Posterior vena cava (tissue), 2 donors: ENCODE results near the gene GPR161. TPM values are rescaled to one million over a fixed set of nuclear protein-coding genes. Genes with fewer than 3 reads are reported as not detected.
"Not testable (repeated sequence)": the region's sequence is repeated elsewhere in the genome, so short reads cannot be mapped to it uniquely, and the experiment has no call there.

ENCODE experiments used
- DNase-seq: peaks from one replicate; pipeline ENCODE4 v3.0.0-alpha.2; 2020; ENCODE audit warnings: low spot score
- intact Hi-C, 2 donors: fragments of 100-400 bp; cut with DNase I; formaldehyde crosslinking; loops; one replicate each; pipeline versions ENCODE4 v1.14.1 to v1.14.2; 2022 to 2023
- total RNA-seq, 2 donors: library from RNA; stranded (reverse); fragmentation: NEBNext Ultra II Directional; extraction: Animal tissue kit (Norgen Biotek cat#: 25700); gene quantifications; one replicate each; pipeline ENCODE4 v1.2.1, GENCODE V29; 2021
- donor health status: DM: yes; HTN: yes; CAD: no.
- donor health status: DM: yes; HTN: yes; CAD: no.

The GPR161 gene
- total RNA-seq, 2 donors from 2014 or later = 12.9 to 17.7 TPM

- DNase-seq, intact Hi-C loops: not testable (repeated sequence)
These were observed 18.0 kb upstream of the GPR161 start for GRCh38 chr1:168154707-168155106.

GRCh38 chr1:168151935-168152334, 15.2 kb upstream of the GPR161 start:
- intact Hi-C loops = no loop called here
- no peak for DNase-seq

- DNase-seq = no peak
- intact Hi-C loops = no loop called here
These were observed 13.6 kb upstream of the GPR161 start for GRCh38 chr1:168150283-168150682.

GRCh38 chr1:168148916-168149315, 12.2 kb upstream of the GPR161 start:
- intact Hi-C loops = no loop called here

GRCh38 chr1:168146626-168147025, 9.9 kb upstream of the GPR161 start:
- intact Hi-C loops = no loop called here

More at GRCh38 chr1:168148916-168149315, 12.2 kb upstream of the GPR161 start:
- no peak for DNase-seq

GRCh38 chr1:168146160-168146539, 9.4 kb upstream of the GPR161 start:
- no peak for DNase-seq
- intact Hi-C loops = no loop called here

More at GRCh38 chr1:168146626-168147025, 9.9 kb upstream of the GPR161 start:
- DNase-seq = no peak

GRCh38 chr1:168145184-168146159, 8.7 kb upstream of the GPR161 start:
- intact Hi-C loops = no loop called here
- DNase-seq = peak; percentile 96

- intact Hi-C loops = no loop called here
- DNase-seq = no peak
These were observed 5.2 kb upstream of the GPR161 start for GRCh38 chr1:168141871-168142385.

- intact Hi-C loops = no loop called here
These were observed 2.3 kb upstream of the GPR161 start for GRCh38 chr1:168139070-168139469.

GRCh38 chr1:168138134-168138533, 1.4 kb upstream of the GPR161 start:
- intact Hi-C loops = no loop called here
- DNase-seq = no peak

More at GRCh38 chr1:168139070-168139469, 2.3 kb upstream of the GPR161 start:
- DNase-seq = no peak

GRCh38 chr1:168137515-168137821, 738 bp upstream of the GPR161 start:
- DNase-seq = no peak
- intact Hi-C loops = no loop called here

- intact Hi-C loops = no loop called here
- DNase-seq = no peak
These were observed 615 bp downstream of the GPR161 start for GRCh38 chr1:168135921-168136708.

- DNase-seq = no peak
- intact Hi-C loops = no loop called here
These were observed 1.4 kb downstream of the GPR161 start for GRCh38 chr1:168135116-168135920.

- no peak for DNase-seq
- intact Hi-C loops = no loop called here
These were observed 2.1 kb downstream of the GPR161 start for GRCh38 chr1:168134642-168135041.

GRCh38 chr1:168134132-168134531, 2.6 kb downstream of the GPR161 start:
- intact Hi-C loops = no loop called here
- DNase-seq = no peak

- intact Hi-C loops = no loop called here
- DNase-seq = no peak
These were observed 6.8 kb downstream of the GPR161 start for GRCh38 chr1:168129933-168130332.

- intact Hi-C loops = no loop called here
- no peak for DNase-seq
These were observed 9.2 kb downstream of the GPR161 start for GRCh38 chr1:168127503-168127902.

GRCh38 chr1:168125051-168125450, 11.7 kb downstream of the GPR161 start:
- DNase-seq = no peak
- intact Hi-C loops = no loop called here

GRCh38 chr1:168121401-168122011, 15.2 kb downstream of the GPR161 start:
- intact Hi-C loops = no loop called here
- peak; percentile 91 for DNase-seq
